HG03066 (cell line): Measurements from ENCODE around the gene APBB1IP.
"Not testable (repeated sequence)": the region's sequence is repeated elsewhere in the genome, so short reads cannot be mapped to it uniquely, and the experiment has no call there.

Experiments used
- ATAC-seq: cut with Tn5 transposase; IDR thresholded peaks from one replicate; pipeline ENCODE4 v1.9.1; 2021; ENCODE audit warnings: low read depth; ENCODE audit not compliant: unreplicated experiment

The APBB1IP gene

GRCh38 chr10:26474845-26475244 is 36.7 kb downstream of the APBB1IP start:
- ATAC-seq = not testable (repeated sequence)

GRCh38 chr10:26475386-26475785 is 37.2 kb downstream of the APBB1IP start:
- ATAC-seq = no peak

GRCh38 chr10:26477501-26477900 is 39.4 kb downstream of the APBB1IP start:
- no peak for ATAC-seq

GRCh38 chr10:26478061-26478460 is 39.9 kb downstream of the APBB1IP start:
- ATAC-seq = no peak

GRCh38 chr10:26479766-26480492 is 41.8 kb downstream of the APBB1IP start:
- peak; percentile 41 for ATAC-seq

GRCh38 chr10:26481315-26481692 is 43.2 kb downstream of the APBB1IP start:
- no peak for ATAC-seq

- ATAC-seq = no peak
Measured at GRCh38 chr10:26481914-26482550, 43.9 kb downstream of the APBB1IP start.

- no peak for ATAC-seq
Measured at GRCh38 chr10:26483554-26483953, 45.4 kb downstream of the APBB1IP start.

GRCh38 chr10:26485150-26485941 is 47.2 kb downstream of the APBB1IP start:
- no peak for ATAC-seq

GRCh38 chr10:26486304-26486703 is 48.2 kb downstream of the APBB1IP start:
- no peak for ATAC-seq

GRCh38 chr10:26486990-26487850 is 49.1 kb downstream of the APBB1IP start:
- ATAC-seq = peak; percentile 90

GRCh38 chr10:26488344-26488743 is 50.2 kb downstream of the APBB1IP start:
- no peak for ATAC-seq

GRCh38 chr10:26489081-26489480 is 50.9 kb downstream of the APBB1IP start:
- ATAC-seq = no peak

GRCh38 chr10:26490367-26490766 is 52.2 kb downstream of the APBB1IP start:
- not testable (repeated sequence) for ATAC-seq

- no peak for ATAC-seq
Measured at GRCh38 chr10:26491276-26491675, 53.1 kb downstream of the APBB1IP start.

GRCh38 chr10:26491934-26492333 is 53.8 kb downstream of the APBB1IP start:
- ATAC-seq = no peak

GRCh38 chr10:26492725-26493124 is 54.6 kb downstream of the APBB1IP start:
- not testable (repeated sequence) for ATAC-seq

GRCh38 chr10:26494018-26494417 is 55.9 kb downstream of the APBB1IP start:
- no peak for ATAC-seq

GRCh38 chr10:26499426-26499825 is 61.3 kb downstream of the APBB1IP start:
- ATAC-seq = no peak

- no peak for ATAC-seq
Measured at GRCh38 chr10:26502986-26503385, 64.8 kb downstream of the APBB1IP start.
